NB4 (cell line): Measurements from ENCODE around the gene SEPTIN5.

ENCODE experiments used
- MAX ChIP-seq: IDR thresholded peaks from 2 replicates; pipeline ENCODE4 v1.6.1; 2011; ENCODE audit warnings: low read depth, low read length
- TF ChIP-seq, protein P1 (sequence below): IDR thresholded peaks from one replicate; pipeline ENCODE4 v1.5.1; 2012; ENCODE audit warnings: low read depth, low read length

DNA sequence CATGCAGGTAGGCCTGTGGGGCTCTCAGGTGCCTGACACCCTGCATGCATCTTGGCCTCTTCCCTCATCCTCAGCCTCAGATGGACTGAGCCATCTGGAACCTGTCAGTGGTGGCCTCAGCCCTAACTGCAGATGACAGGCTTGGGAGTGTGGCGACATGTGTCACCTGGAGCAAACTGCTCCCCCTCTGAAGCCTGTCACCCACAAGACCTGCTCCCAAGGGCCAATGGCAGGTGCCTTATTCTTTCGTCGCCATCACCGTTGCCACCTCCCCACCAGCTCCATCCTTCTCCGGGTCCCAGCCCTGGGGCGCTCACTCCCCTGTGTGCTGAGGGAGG is 3.6 kb upstream of the SEPTIN5 start:
- TF ChIP-seq, protein P1, sequence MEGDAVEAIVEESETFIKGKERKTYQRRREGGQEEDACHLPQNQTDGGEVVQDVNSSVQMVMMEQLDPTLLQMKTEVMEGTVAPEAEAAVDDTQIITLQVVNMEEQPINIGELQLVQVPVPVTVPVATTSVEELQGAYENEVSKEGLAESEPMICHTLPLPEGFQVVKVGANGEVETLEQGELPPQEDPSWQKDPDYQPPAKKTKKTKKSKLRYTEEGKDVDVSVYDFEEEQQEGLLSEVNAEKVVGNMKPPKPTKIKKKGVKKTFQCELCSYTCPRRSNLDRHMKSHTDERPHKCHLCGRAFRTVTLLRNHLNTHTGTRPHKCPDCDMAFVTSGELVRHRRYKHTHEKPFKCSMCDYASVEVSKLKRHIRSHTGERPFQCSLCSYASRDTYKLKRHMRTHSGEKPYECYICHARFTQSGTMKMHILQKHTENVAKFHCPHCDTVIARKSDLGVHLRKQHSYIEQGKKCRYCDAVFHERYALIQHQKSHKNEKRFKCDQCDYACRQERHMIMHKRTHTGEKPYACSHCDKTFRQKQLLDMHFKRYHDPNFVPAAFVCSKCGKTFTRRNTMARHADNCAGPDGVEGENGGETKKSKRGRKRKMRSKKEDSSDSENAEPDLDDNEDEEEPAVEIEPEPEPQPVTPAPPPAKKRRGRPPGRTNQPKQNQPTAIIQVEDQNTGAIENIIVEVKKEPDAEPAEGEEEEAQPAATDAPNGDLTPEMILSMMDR, result no peak
- TF ChIP-seq MAX, result no peak
